ENCODE results near the gene ZNF574.

ZNF574 gene

GRCh38 chr19:42086188-42086736 lies 10.3 kb downstream of the ZNF574 start:
- peaks cover 41% of the 10 kb centered on the region for H3K4me1 Mint-ChIP-seq
- H3K27ac Mint-ChIP-seq = peak overlapping the region; percentile 84
- H3K9me3 Mint-ChIP-seq = no peaks in the 10 kb centered on the region
- no peak overlapping the region for H3K4me3 Mint-ChIP-seq
- H3K36me3 Mint-ChIP-seq = peaks cover 10% of the 10 kb centered on the region
- H3K27me3 Mint-ChIP-seq = no peaks in the 10 kb centered on the region

DNA sequence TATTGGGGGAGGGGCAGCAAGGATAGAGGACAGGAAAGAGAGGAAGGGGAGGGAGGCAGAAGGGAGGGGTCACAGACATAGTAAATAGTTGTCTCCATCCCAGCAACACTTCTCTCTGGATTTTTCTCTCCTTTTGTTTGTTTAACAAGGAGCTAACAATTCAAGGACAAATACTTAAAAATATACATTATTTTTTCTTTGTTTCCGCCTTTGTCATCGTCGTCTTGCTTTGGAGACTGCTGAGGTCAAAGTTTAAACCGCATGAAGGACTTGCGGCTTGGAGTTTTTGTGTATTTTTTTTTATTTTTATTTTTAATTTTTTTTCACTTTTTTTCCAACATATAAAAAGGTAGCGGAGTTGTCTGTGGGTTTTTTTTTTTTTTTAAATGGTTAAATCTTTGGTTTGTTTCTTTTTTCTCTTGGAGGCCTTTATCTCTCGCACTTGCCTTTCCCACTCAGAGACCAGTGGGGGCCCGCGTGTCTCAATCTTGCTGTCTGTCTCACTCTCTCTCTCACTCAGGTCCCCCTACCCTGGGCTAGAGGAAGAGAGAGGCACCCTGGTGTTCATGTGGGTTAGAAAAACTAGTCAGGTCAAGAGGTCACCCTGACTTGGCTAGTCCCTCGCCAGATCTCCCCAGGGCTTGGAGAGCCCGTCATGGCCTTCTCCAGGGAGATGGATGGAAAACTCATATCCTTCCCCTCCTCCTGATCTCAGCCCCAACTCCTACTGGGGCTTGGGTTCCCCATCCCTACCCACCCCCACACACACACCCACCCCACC lies 11.0 kb downstream of the ZNF574 start:
- H3K4me3 Mint-ChIP-seq = no peak overlapping the region
- H3K9me3 Mint-ChIP-seq = no peaks in the 10 kb centered on the region
- H3K27me3 Mint-ChIP-seq = no peaks in the 10 kb centered on the region
- H3K4me1 Mint-ChIP-seq = peaks cover 34% of the 10 kb centered on the region
- no peak overlapping the region for H3K27ac Mint-ChIP-seq
- H3K36me3 Mint-ChIP-seq = peaks cover 5% of the 10 kb centered on the region

- peak overlapping the region; percentile 20 for H3K27ac Mint-ChIP-seq
- peaks cover 8% of the 10 kb centered on the region for H3K36me3 Mint-ChIP-seq
- H3K9me3 Mint-ChIP-seq = no peaks in the 10 kb centered on the region
- no peak overlapping the region for H3K4me3 Mint-ChIP-seq
- H3K4me1 Mint-ChIP-seq = peaks cover 36% of the 10 kb centered on the region
- no peaks in the 10 kb centered on the region for H3K27me3 Mint-ChIP-seq
Measured at GRCh38 chr19:42088471-42089190, 12.7 kb downstream of the ZNF574 start.

GRCh38 chr19:42089191-42089750 lies 13.3 kb downstream of the ZNF574 start:
- peak overlapping the region; percentile 20 for H3K27ac Mint-ChIP-seq
- H3K4me1 Mint-ChIP-seq = peaks cover 36% of the 10 kb centered on the region
- no peaks in the 10 kb centered on the region for H3K9me3 Mint-ChIP-seq
- H3K4me3 Mint-ChIP-seq = no peak overlapping the region
- H3K36me3 Mint-ChIP-seq = peaks cover 8% of the 10 kb centered on the region
- H3K27me3 Mint-ChIP-seq = no peaks in the 10 kb centered on the region

GRCh38 chr19:42089772-42090171 lies 13.8 kb downstream of the ZNF574 start:
- Mint-ChIP-seq H3K4me3 (no peak overlapping the region), H3K27ac (no peak overlapping the region)

GRCh38 chr19:42090672-42091071 lies 14.7 kb downstream of the ZNF574 start:
- Mint-ChIP-seq H3K9me3 (no peaks in the 10 kb centered on the region), H3K4me3 (no peak overlapping the region), H3K27me3 (no peaks in the 10 kb centered on the region), H3K36me3 (peaks cover 10% of the 10 kb centered on the region), H3K4me1 (peaks cover 36% of the 10 kb centered on the region), H3K27ac (no peak overlapping the region)

More at GRCh38 chr19:42089772-42090171, 13.8 kb downstream of the ZNF574 start:
- Mint-ChIP-seq H3K27me3 (no peaks in the 10 kb centered on the region), H3K4me1 (peaks cover 36% of the 10 kb centered on the region), H3K36me3 (peaks cover 10% of the 10 kb centered on the region), H3K9me3 (no peaks in the 10 kb centered on the region)

GRCh38 chr19:42091300-42091699 lies 15.3 kb downstream of the ZNF574 start:
- Mint-ChIP-seq H3K4me3 (no peak overlapping the region), H3K4me1 (peaks cover 31% of the 10 kb centered on the region), H3K36me3 (peaks cover 10% of the 10 kb centered on the region), H3K9me3 (no peaks in the 10 kb centered on the region), H3K27ac (no peak overlapping the region), H3K27me3 (no peaks in the 10 kb centered on the region)

- Mint-ChIP-seq H3K27ac (no peak overlapping the region), H3K4me3 (no peak overlapping the region), H3K27me3 (no peaks in the 10 kb centered on the region), H3K36me3 (peaks cover 11% of the 10 kb centered on the region), H3K4me1 (peaks cover 31% of the 10 kb centered on the region), H3K9me3 (no peaks in the 10 kb centered on the region)
Measured at GRCh38 chr19:42091742-42092141, 15.8 kb downstream of the ZNF574 start.

GRCh38 chr19:42092350-42092749 lies 16.4 kb downstream of the ZNF574 start:
- Mint-ChIP-seq H3K27me3 (no peaks in the 10 kb centered on the region), H3K36me3 (peaks cover 14% of the 10 kb centered on the region), H3K4me1 (peaks cover 31% of the 10 kb centered on the region), H3K4me3 (no peak overlapping the region), H3K27ac (peak overlapping the region; percentile 65), H3K9me3 (no peaks in the 10 kb centered on the region)

GRCh38 chr19:42093505-42093904 lies 17.5 kb downstream of the ZNF574 start:
- no peaks in the 10 kb centered on the region for H3K9me3 Mint-ChIP-seq
- peaks cover 14% of the 10 kb centered on the region for H3K36me3 Mint-ChIP-seq
- H3K4me1 Mint-ChIP-seq = peaks cover 29% of the 10 kb centered on the region
- H3K4me3 Mint-ChIP-seq = no peak overlapping the region
- no peaks in the 10 kb centered on the region for H3K27me3 Mint-ChIP-seq
- no peak overlapping the region for H3K27ac Mint-ChIP-seq

DNA sequence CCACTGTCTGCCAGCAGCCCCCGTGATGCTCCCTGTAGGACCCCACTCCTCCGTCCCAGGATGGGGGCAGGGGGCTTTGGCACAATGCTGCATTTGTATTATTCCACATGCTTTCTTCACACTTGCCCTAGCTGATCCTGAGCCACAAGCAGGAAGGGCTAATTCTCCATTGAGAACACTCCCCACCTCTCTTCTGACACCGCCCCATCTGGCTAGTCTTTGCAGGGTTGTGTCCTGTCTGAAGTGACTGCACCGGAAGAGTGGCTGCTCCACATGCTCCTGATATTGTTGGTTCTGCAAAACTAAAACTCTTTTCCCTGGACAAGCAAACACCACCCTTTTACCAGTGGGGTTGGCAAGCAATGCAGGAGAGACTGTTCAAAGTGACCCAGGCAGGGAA lies 18.0 kb downstream of the ZNF574 start:
- Mint-ChIP-seq H3K9me3 (no peaks in the 10 kb centered on the region), H3K4me1 (peaks cover 25% of the 10 kb centered on the region), H3K4me3 (no peak overlapping the region), H3K27ac (no peak overlapping the region), H3K36me3 (peaks cover 14% of the 10 kb centered on the region), H3K27me3 (no peaks in the 10 kb centered on the region)

- Mint-ChIP-seq H3K27ac (no peak overlapping the region), H3K9me3 (no peaks in the 10 kb centered on the region), H3K4me1 (peaks cover 11% of the 10 kb centered on the region), H3K4me3 (no peak overlapping the region), H3K27me3 (no peaks in the 10 kb centered on the region), H3K36me3 (peaks cover 17% of the 10 kb centered on the region)
Measured at GRCh38 chr19:42095142-42095813, 19.3 kb downstream of the ZNF574 start.

GRCh38 chr19:42095814-42096230 lies 19.9 kb downstream of the ZNF574 start:
- no peak overlapping the region for H3K27ac Mint-ChIP-seq
- peaks cover 7% of the 10 kb centered on the region for H3K4me1 Mint-ChIP-seq
- no peak overlapping the region for H3K4me3 Mint-ChIP-seq
- H3K27me3 Mint-ChIP-seq = no peaks in the 10 kb centered on the region
- H3K36me3 Mint-ChIP-seq = peaks cover 15% of the 10 kb centered on the region
- H3K9me3 Mint-ChIP-seq = no peaks in the 10 kb centered on the region

GRCh38 chr19:42096255-42096837 lies 20.4 kb downstream of the ZNF574 start:
- H3K9me3 Mint-ChIP-seq = no peaks in the 10 kb centered on the region
- H3K4me1 Mint-ChIP-seq = peaks cover 4% of the 10 kb centered on the region
- H3K4me3 Mint-ChIP-seq = no peak overlapping the region
- H3K27me3 Mint-ChIP-seq = no peaks in the 10 kb centered on the region
- peaks cover 13% of the 10 kb centered on the region for H3K36me3 Mint-ChIP-seq
- no peak overlapping the region for H3K27ac Mint-ChIP-seq

DNA sequence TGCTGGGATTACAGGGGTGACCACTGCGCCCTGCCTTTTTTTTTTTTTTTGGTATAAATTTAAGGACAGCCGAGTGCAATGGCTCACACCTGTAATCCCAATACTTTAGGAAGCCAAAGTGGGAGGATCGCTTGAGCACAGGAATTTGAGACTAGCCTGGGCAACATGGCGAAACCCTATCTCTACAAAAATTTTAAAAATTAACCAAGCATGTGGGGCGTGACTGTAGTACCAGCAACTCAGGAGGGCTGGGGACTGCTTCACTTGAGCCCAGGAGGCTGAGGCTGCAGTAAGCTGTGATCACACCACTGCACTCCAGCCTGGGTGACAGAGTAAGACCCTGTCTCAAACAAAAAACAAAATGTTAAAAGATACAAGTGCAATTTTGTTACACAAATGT lies 21.5 kb downstream of the ZNF574 start:
- Mint-ChIP-seq H3K27me3 (no peaks in the 10 kb centered on the region), H3K9me3 (no peaks in the 10 kb centered on the region), H3K4me1 (peaks cover under 1% of the 10 kb centered on the region), H3K4me3 (no peak overlapping the region), H3K27ac (no peak overlapping the region), H3K36me3 (peaks cover 11% of the 10 kb centered on the region)

Measured in activated naive CD4-positive, alpha-beta T cell treated with anti-CD3 and anti-CD28 coated beads, Interleukin-2, amount 50 U/mL, for 24 hours (primary cell).